GM18873 (cell line): ENCODE measurements around the gene CALHM2.
"Not testable (repeated sequence)": the region's sequence is repeated elsewhere in the genome, so short reads cannot be mapped to it uniquely, and the experiment has no call there.

Source experiments
- ATAC-seq: cut with Tn5 transposase; IDR thresholded peaks from one replicate; pipeline ENCODE4 v1.9.1; 2021; ENCODE audit warnings: mild to moderate bottlenecking, moderate library complexity, moderate number of reproducible peaks; ENCODE audit not compliant: unreplicated experiment, low FRiP score

Gene CALHM2

DNA sequence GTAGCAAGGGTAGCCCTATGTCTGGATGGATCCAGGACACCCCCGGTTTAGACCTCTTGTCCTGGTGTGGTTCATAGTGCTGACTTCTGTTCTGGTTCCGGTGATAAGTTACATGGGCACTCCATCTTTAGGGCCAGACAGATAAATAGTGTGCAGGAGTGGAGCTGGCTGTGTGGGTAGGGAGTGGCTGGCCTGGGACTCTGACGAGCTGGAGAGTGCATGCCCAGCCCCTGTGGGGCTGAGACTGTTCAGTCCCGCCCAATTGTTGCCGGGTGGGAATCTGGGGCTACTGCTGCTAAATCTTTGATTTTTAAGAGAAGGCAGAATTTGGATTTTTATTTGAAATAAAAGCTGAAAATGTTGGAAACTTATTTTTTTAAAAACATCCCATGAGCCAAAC lies 28.4 kb downstream of the CALHM2 start:
- ATAC-seq, result no peak

DNA sequence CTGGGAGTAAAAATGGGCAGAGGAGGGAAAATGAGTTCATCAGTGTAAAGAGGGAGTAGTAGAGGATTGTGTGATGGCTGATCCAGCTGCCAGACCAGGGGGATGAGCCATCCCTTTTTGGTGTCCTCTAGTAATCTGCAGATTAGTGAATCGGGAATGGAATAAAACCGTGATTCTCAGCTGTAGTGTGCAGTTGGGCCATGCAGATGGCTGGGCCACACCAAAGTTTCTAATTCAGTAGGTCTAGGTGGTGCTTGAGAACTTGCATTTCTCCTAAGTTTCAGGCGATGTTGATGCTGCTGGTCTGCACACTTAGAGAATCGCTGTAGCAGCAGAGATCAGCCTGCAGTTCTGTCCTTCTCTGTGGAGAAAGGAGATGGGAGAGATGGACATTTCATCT lies 33.1 kb downstream of the CALHM2 start:
- ATAC-seq, result no peak

DNA sequence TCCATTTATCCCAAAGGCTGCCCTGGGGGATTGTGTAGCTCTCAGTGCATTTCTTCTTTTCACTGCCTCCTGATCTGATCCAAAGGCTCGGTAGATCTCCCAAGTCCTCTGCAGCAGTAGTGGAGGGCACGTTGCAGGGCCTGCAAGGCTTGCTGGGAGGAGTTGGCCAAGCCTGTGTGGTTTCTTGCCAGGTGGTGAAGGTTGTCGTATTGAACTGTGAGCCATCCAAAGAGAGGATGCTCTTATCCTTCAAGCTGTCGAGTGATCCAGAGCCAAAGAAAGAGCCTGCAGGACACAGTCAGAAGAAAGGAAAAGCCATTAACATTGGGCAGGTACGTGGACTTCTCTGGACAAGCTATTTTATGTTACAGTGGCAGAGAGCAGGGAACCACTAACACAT lies 34.6 kb downstream of the CALHM2 start:
- no peak for ATAC-seq

DNA sequence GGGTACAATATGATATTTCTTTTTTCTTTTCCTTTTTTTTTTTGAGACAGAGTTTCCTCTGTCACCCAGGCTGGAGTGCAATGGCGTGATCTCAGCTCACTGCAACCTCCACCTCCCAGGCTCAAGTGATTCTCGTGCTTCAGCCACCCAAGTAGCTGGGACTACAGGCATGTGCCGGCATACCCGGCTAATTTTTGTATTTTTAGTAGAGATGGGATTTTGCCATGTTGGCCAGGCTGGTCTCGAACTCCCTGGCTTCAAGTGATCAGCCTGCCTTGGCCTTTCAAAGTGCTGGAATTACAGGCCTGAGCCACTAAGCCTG lies 35.1 kb downstream of the CALHM2 start:
- ATAC-seq, result not testable (repeated sequence)

DNA sequence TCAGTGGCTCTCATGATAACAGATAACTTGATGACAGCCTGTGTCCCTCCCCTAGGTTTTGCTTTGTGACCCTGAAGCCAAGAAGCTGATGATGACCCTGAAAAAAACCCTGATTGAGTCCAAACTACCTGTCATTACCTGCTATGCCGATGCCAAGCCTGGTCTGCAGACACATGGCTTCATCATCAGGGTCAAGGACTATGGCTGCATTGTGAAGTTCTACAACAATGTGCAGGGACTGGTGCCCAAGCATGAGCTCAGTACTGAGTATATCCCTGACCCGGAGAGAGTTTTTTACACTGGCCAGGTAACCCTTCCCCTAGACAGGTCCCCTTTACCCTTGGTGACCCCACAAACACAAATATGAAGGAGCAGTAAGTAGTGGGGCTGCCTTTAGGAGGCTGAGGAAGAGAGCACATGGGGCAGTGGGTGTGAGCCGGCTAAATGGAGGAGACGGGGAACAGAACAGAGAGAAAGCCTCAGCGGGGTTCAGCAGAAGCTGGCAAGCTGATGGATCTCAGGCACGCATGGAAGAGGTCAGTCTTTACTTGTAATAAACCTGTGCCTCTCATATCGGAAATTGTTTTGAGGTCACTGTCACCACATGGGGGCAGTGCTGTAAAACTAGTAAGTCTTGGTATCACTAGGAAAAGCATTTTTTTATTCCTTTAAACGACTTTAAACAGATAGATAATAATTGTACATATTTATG lies 35.6 kb downstream of the CALHM2 start:
- ATAC-seq, result no peak

DNA sequence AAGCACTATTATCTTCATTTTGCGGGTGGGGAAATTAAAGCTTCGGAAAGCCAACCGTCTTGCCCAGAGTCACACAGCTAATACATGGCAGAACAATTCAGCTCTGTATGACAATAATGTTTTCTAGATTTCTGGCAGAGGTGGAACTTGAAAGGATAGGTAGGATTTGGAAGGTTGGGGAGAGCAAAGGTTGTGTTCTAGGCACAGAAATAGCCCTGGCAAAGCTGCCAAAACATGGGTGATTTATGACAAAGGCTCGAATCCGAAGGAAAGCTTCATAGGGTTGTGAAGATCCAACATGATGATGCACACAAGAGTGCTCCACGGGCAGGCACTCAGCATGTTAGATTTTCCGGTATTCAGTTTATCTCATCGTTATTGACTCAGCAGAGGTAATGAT lies 36.6 kb downstream of the CALHM2 start:
- ATAC-seq, result no peak

DNA sequence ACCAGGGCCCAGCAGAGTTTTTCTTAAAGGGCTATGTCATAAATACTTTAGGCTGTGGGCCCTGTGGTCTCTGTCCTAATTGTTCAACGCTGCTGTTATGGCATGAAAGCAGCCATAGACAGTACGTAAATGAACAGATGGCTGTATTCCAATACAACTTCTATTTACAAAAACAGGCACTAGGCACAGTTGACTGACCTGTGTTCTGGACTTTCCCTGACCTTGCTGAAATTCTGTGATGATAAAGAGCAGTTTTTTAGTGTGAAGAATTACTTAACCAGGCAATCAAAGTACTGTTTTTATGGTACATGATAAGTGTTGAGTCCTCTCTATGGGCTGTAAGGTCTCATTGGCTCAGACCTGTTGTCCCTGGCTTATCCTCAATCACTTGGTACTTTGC lies 38.6 kb downstream of the CALHM2 start:
- no peak for ATAC-seq

DNA sequence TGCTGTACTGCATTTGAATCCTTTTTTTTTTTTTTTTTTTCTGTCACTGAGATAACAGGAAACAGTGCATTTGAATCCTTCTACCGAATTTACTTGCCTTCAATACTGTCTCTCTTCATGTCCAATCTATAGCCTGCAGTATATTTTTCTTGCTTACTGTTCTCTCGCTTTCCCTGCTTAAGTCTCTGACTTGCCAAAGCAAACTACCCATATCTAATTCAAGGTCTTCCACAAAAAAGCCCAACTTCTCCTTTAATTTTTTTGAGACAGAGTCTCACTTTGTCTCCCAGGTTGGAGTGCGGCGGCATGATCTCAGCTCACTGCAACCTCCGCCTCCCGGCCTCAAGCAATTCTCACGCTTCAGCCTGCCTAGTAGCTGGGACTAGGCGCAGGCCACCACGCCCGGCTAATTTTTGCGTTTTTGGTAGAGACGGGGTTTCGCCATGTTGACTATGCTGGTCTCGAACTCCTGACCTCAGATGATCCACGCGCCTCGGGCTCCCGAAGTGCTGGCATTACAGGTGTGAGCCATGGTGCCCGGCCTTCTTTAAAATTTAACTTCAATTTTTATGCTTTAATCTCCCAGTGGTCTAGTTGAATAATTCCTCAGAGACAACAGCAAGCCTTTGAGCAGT lies 54.9 kb downstream of the CALHM2 start:
- no peak for ATAC-seq

DNA sequence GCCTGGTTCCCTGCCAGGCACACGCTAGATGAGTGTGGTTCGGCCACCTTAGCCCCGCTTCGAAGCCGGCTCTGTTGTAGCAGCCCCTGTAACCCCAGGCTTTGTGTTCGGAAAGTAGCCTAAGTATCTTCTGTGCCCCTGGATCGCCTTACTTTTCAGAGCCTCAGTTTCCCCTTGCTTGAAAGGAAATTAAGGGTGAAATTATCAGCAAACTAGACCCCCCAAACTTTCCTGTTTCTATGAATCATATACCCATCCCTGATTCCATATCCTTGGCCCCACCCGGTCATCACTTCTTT lies 55.4 kb downstream of the CALHM2 start:
- ATAC-seq, result no peak
